22Rv1 (cell line): Measurements from ENCODE around the gene AJM1.
"Not testable (repeated sequence)": the region's sequence is repeated elsewhere in the genome, so short reads cannot be mapped to it uniquely, and the experiment has no call there.

Experiments used
- ZFX ChIP-seq: fragments of 450-650 bp; IDR thresholded peaks from 2 replicates; pipeline ENCODE4 v1.6.1; 2017; ENCODE audit warnings: antibody characterized with exemption, borderline replicate concordance
- TF ChIP-seq, protein P1 (sequence below): fragments of 450-650 bp; IDR thresholded peaks from 2 replicates; pipeline ENCODE4 v1.5.1; 2017; ENCODE audit warnings: mild to moderate bottlenecking

DNA sequence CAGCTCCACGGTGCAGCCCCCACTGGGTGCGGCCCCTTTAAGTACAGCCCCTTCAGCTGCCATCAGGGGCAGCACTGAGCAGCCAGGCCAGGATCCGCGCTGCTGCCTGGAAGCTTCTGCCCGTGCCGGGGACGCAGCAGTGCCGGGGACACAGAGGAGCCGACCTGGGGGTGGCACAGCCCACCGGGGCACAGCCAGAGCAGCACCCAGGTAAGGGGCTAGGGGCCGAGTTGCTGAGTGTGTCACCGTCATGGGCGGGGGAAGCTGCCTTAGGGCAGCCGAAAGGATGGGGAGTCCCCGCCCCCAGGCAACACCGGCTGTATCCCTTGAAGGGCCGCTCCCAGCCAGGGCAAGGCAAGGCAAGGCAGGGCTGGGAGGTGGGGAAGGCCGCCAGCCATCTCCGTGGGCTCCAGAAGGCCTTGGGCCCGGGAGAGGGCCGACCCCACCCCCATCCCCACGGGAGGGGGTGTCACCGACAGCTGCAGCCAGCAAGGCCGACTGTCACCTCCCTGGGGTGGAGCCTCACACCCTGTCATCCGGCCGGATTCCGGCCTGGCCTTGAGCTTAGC, at the start of gene AJM1:
- TF ChIP-seq, protein P1, sequence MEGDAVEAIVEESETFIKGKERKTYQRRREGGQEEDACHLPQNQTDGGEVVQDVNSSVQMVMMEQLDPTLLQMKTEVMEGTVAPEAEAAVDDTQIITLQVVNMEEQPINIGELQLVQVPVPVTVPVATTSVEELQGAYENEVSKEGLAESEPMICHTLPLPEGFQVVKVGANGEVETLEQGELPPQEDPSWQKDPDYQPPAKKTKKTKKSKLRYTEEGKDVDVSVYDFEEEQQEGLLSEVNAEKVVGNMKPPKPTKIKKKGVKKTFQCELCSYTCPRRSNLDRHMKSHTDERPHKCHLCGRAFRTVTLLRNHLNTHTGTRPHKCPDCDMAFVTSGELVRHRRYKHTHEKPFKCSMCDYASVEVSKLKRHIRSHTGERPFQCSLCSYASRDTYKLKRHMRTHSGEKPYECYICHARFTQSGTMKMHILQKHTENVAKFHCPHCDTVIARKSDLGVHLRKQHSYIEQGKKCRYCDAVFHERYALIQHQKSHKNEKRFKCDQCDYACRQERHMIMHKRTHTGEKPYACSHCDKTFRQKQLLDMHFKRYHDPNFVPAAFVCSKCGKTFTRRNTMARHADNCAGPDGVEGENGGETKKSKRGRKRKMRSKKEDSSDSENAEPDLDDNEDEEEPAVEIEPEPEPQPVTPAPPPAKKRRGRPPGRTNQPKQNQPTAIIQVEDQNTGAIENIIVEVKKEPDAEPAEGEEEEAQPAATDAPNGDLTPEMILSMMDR, result peak; percentile 79
- not testable (repeated sequence) for TF ChIP-seq ZFX
